AG10803 (cell line): ENCODE data around the gene UBL4A.
A peak's percentile ranks its signal among the peaks of the same experiment; 100 is the strongest.

Experiments
- DNase-seq: peaks from one replicate; pipeline ENCODE4 v3.0.0; 2010; ENCODE audit warnings: low read depth
- H3K4me3 ChIP-seq: 2 replicates; pipeline ENCODE4 v1.5.1; 2011; ENCODE audit warnings: mild to moderate bottlenecking, low read length, control low read depth
- TF ChIP-seq, protein P1 (sequence below): conservative IDR thresholded peaks from 2 replicates; pipeline ENCODE4 v1.5.1; 2011; ENCODE audit warnings: mild to moderate bottlenecking, low read length, control low read depth, inconsistent platforms

The UBL4A gene

DNA sequence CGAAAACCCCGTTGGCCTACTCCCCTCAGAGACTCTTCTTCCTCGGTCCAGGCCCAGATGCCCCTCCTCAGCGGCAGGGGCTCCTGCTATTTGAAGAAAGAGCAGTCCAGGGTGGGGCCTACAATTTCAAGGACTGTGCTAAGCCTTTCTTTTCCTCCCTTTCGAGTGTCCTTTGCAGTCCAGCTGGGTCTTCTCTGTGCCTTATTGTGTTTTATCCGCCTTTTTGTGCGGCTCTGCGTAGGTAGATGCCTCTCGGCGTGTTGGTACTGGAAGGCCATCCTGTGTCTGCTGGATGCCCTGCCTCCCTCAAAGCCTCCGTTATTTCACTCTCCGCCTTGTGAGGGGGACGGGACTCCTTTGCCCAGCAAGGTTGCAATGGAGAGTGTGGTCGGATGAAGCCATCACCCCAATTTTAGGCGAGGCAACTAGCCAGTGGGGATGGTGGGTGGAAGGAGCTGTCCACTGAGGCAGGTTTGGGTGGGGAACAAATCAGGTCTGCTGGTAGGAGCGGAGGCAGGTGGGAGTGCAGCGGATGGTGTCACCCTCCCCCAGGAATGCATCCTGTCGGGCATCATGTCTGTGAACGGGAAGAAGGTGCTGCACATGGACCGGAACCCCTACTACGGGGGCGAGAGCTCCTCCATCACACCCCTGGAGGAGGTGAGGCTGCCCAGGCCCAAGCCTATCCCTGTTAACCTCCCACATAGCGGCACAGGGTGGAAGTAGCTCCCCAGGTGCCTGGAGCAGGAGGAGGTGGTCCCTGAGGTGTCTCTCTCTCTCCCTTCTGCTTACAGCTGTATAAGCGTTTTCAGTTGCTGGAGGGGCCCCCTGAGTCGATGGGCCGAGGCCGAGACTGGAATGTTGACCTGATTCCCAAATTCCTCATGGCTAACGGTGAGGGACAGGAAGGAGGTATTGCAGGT is 48.2 kb downstream of the UBL4A start:
- peak overlapping the region; percentile 71 for H3K4me3 ChIP-seq
- DNase-seq: no peak
- TF ChIP-seq, protein P1, sequence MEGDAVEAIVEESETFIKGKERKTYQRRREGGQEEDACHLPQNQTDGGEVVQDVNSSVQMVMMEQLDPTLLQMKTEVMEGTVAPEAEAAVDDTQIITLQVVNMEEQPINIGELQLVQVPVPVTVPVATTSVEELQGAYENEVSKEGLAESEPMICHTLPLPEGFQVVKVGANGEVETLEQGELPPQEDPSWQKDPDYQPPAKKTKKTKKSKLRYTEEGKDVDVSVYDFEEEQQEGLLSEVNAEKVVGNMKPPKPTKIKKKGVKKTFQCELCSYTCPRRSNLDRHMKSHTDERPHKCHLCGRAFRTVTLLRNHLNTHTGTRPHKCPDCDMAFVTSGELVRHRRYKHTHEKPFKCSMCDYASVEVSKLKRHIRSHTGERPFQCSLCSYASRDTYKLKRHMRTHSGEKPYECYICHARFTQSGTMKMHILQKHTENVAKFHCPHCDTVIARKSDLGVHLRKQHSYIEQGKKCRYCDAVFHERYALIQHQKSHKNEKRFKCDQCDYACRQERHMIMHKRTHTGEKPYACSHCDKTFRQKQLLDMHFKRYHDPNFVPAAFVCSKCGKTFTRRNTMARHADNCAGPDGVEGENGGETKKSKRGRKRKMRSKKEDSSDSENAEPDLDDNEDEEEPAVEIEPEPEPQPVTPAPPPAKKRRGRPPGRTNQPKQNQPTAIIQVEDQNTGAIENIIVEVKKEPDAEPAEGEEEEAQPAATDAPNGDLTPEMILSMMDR: no peak

DNA sequence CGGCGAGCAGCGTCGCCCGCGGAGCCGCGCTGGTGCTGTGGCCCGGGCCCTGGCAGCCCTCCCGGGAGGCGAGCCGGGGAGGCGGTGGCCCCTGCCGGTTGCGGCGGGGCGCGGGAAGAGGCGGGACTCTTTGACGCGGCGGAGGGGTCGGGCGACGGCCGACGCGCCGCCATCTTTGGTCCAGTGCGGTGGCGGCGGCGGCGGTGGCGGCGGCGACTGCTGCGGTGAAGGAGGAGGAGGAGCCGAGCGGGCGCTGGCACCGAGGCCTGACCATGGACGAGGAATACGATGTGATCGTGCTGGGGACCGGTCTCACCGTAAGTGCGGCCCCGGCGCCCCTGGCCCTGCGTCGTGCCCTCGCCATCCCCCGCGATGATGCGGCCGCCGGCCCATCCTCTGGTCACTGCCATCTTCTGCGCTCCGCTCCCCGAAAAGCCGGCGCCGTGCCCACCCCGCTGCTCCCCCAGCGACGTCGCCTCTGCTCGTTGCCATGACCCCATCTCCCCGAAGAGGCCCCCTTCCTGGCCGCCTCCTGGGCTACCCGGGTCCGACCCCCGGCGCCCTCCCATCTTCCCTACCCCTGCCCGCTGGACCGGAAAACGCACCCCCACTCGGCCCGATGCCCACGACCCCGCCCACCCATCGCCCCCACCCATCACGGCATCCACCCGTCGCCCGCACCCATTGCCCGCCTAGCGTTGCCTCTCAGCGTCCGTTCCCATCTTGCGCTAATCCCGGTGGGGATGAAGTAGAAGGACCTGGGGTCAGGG is 49.2 kb downstream of the UBL4A start, which contains the start of gene GDI1:
GDI1 (plus strand) TSS at position 172 of the 770 bp plus-strand sequence; CDS start at position 273, 101 bp downstream.
- peak within 1 kb of the TSS; percentile 71 for H3K4me3 ChIP-seq
- DNase-seq: peak; percentile 62
- TF ChIP-seq, protein P1: no peak

DNA sequence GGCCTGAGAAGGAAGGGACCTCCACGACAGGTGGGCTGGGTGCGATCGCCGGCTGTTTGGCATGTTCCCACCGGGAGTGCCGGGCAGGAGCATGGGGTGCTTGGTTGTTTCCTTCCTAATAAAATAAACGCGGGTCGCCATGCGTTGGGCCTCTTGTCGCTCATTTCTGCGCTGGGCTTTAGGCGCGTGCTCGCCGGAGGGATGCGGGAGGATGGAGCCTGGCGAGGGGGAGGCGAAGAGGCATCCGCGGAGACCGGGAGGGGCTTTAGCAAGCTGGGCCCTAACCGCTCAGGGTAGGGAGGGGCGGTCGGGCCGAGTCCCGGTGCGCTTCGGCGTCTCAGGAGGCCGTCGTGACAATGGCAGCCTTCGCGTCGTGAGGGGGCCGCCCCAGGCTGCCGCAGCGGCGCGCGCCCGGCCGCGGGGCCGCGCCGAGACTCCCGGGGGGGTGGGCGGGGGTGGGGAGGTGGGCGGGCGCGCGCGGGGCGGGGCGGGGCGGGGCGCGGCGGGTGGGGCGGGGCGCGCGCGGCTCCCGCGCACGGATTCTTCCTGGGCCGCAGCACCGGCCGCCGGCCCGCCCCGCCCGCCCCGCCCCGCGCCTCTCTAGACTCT is 49.9 kb downstream of the UBL4A start:
- H3K4me3 ChIP-seq: peak overlapping the region; percentile 42
- TF ChIP-seq, protein P1: no peak
- peak; percentile 35 for DNase-seq

DNA sequence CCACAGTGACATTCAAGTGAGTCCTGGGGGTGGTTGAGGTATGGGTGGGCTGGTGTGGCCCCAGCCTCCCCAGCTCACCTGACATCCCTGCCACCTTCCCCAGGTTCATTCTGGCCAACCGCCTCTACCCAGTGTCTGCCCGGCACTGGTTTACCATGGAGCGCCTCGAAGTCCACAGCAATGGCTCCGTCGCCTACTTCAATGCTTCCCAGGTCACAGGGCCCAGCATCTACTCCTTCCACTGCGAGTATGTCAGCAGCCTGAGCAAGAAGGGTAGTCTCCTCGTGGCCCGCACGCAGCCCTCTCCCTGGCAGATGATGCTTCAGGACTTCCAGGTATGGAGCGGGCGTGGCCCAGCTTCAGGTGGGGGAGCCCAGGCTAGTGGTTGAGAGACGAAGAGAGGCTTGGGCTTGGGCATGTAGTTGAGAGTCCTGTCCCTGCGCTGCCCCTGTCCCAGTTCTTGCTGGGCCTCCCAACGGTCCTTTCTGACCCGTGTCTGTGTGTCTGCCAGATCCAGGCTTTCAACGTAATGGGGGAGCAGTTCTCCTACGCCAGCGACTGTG is 51.2 kb downstream of the UBL4A start:
- DNase-seq: no peak
- no peak overlapping the region for H3K4me3 ChIP-seq
- TF ChIP-seq, protein P1: no peak

DNA sequence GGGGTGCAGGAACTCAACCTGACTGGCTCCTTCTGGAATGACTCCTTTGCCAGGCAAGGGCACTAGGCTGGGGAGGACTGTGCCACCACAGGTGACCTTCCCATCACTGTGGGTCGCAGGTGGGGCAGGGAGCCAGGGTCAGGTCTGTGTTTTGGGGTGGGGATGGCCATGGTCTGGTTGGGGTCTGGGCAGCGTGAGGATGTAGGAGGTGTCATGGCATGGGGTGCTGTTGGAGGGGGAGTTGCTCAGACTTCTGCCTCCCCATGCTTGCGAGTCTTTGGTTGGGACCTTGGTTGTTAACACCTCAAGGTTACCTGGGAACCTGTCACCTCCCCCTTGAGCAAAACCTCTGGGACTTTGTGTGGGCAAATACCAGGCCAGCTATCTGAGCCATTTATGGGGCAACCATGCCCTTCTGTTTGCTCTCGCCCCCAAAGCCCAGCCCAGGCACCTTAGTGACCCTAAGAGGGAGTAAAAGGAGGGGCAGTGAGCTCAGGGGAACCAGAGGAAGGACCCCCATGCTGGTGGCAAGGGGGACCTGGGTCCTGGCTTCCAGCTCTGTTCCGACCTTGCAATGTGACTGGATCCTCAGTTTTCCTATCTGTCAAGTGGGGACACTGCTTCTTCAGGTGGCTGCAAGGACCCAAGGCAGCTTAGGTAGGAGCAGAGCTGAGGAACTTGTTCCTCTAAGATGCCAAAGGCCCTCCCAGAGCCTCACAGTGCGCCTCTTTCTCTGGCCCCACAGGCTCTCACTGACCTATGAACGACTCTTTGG is 51.8 kb downstream of the UBL4A start:
- H3K4me3 ChIP-seq: no peak overlapping the region
- TF ChIP-seq, protein P1: no peak
- no peak for DNase-seq
